H9 (cell line): ENCODE data around the gene PRKCZ. TPM values are rescaled to one million over a fixed set of nuclear protein-coding genes. Genes with fewer than 3 reads are reported as not detected.

Source experiments
- DNase-seq: peaks from one replicate; pipeline ENCODE4 v3.0.0-alpha.2; 2017
- H2AFZ ChIP-seq: one replicate; pipeline ENCODE4 v1.6.1; 2013; ENCODE audit warnings: mild to moderate bottlenecking, low read length, control low read depth, moderate library complexity
- H2AK5ac ChIP-seq: 2 replicates; pipeline ENCODE4 v1.6.1; 2013; ENCODE audit warnings: low read length, control low read depth, mixed read lengths; ENCODE audit not compliant: insufficient read length
- H2BK120ac ChIP-seq: one replicate; pipeline ENCODE4 v1.6.1; 2013; ENCODE audit warnings: low read depth, mild to moderate bottlenecking, low read length, control low read depth, inconsistent platforms; ENCODE audit not compliant: poor library complexity, severe bottlenecking
- H2BK12ac ChIP-seq: 2 replicates; pipeline ENCODE4 v1.6.1; 2013; ENCODE audit warnings: low read length, control low read depth, mixed read lengths, low read depth; ENCODE audit not compliant: insufficient read length
- H2BK15ac ChIP-seq: 2 replicates; pipeline ENCODE4 v1.6.1; 2013; ENCODE audit warnings: low read depth, low read length, control low read depth
- H2BK20ac ChIP-seq: one replicate; pipeline ENCODE4 v1.6.1; 2013; ENCODE audit warnings: low read depth, mild to moderate bottlenecking, low read length, control low read depth, inconsistent platforms; ENCODE audit not compliant: poor library complexity, severe bottlenecking
- H2BK5ac ChIP-seq: 2 replicates; pipeline ENCODE4 v1.6.1; 2013; ENCODE audit warnings: low read length, control low read depth, mixed read lengths; ENCODE audit not compliant: insufficient read length
- H3K14ac ChIP-seq: 2 replicates; pipeline ENCODE4 v1.6.1; 2013; ENCODE audit warnings: low read length, control low read depth; ENCODE audit not compliant: insufficient read depth
- H3K18ac ChIP-seq: 2 replicates; pipeline ENCODE4 v1.6.1; 2013; ENCODE audit warnings: low read depth, mild to moderate bottlenecking, mixed read lengths, low read length, control low read depth; ENCODE audit not compliant: insufficient read length
- H3K23ac ChIP-seq: 2 replicates; pipeline ENCODE4 v1.6.1; 2013; ENCODE audit warnings: low read length, control low read depth, mixed read lengths, low read depth; ENCODE audit not compliant: insufficient read length
- H3K23me2 ChIP-seq: 2 replicates; pipeline ENCODE4 v1.6.1; 2013; ENCODE audit warnings: low read depth, mild to moderate bottlenecking, mixed read lengths, low read length, control low read depth; ENCODE audit not compliant: insufficient read length, poor library complexity, severe bottlenecking
- H3K27ac ChIP-seq: 2 replicates; pipeline ENCODE4 v1.5.1; 2013; ENCODE audit warnings: low read length, control low read depth, mixed read lengths, low read depth; ENCODE audit not compliant: insufficient read length
- H3K27me3 ChIP-seq: 2 replicates; pipeline ENCODE4 v1.6.1; 2013; ENCODE audit warnings: low read length, control low read depth, inconsistent platforms; ENCODE audit not compliant: insufficient read depth
- H3K4ac ChIP-seq: 2 replicates; pipeline ENCODE4 v1.6.1; 2013; ENCODE audit warnings: low read depth, mild to moderate bottlenecking, control low read depth, inconsistent platforms, low read length, moderate library complexity
- H3K4me1 ChIP-seq: 2 replicates; pipeline ENCODE4 v1.6.1; 2013; ENCODE audit warnings: low read length, control low read depth, inconsistent platforms; ENCODE audit not compliant: insufficient read depth
- H3K4me2 ChIP-seq: 2 replicates; pipeline ENCODE4 v1.6.1; 2013; ENCODE audit warnings: low read length, control low read depth, mixed read lengths; ENCODE audit not compliant: insufficient read length, insufficient read depth
- H3K56ac ChIP-seq: 2 replicates; pipeline ENCODE4 v1.6.1; 2013; ENCODE audit warnings: low read depth, mild to moderate bottlenecking, mixed read lengths, low read length, control low read depth; ENCODE audit not compliant: insufficient read length
- H3K79me1 ChIP-seq: 2 replicates; pipeline ENCODE4 v1.6.1; 2013; ENCODE audit warnings: low read depth, mild to moderate bottlenecking, moderate library complexity, low read length, control low read depth, inconsistent platforms; ENCODE audit not compliant: insufficient read depth, poor library complexity, severe bottlenecking
- H3K79me2 ChIP-seq: 2 replicates; pipeline ENCODE4 v1.6.1; 2013; ENCODE audit warnings: low read length, control low read depth, inconsistent platforms; ENCODE audit not compliant: insufficient read depth
- H3K9ac ChIP-seq: 2 replicates; pipeline ENCODE4 v1.6.1; 2013; ENCODE audit warnings: low read length, control low read depth, mixed read lengths; ENCODE audit not compliant: insufficient read length; ENCODE audit errors: extremely low read depth
- H3K9me3 ChIP-seq: one replicate; pipeline ENCODE4 v1.6.1; 2013; ENCODE audit warnings: low read depth, low read length, inconsistent platforms; ENCODE audit not compliant: control insufficient read depth
- H3T11ph ChIP-seq: one replicate; pipeline ENCODE4 v1.6.1; 2013; ENCODE audit warnings: mild to moderate bottlenecking, low read length, control low read depth, inconsistent platforms
- H4K20me1 ChIP-seq: one replicate; pipeline ENCODE4 v1.6.1; 2013; ENCODE audit not compliant: control insufficient read depth, insufficient read length, insufficient read depth
- H4K5ac ChIP-seq: 2 replicates; pipeline ENCODE4 v1.6.1; 2013; ENCODE audit warnings: low read depth, mild to moderate bottlenecking, mixed read lengths, low read length, control low read depth; ENCODE audit not compliant: insufficient read length
- H4K8ac ChIP-seq: replicated peaks from 2 replicates; pipeline ENCODE4 v1.6.1; 2013; ENCODE audit warnings: low read length, control low read depth, mixed read lengths, low read depth; ENCODE audit not compliant: insufficient read length
- H4K91ac ChIP-seq: 2 replicates; pipeline ENCODE4 v1.6.1; 2013; ENCODE audit warnings: low read depth, mild to moderate bottlenecking, moderate library complexity, mixed read lengths, low read length, control low read depth; ENCODE audit not compliant: insufficient read length
- H3K27ac Mint-ChIP-seq, 3 experiments: 2 replicates in 2 of 3; 3 replicates in 1 of 3; pipeline ENCODE4 v1.8.0; 2020 to 2021; ENCODE audit warnings: mixed read lengths in 3 of 3, mild to moderate bottlenecking in 1 of 3, moderate library complexity in 1 of 3
- H3K27me3 Mint-ChIP-seq: 2 replicates; pipeline ENCODE4 v1.8.0; 2021; ENCODE audit warnings: low read depth, mild to moderate bottlenecking, moderate library complexity, mixed read lengths
- H3K36me3 Mint-ChIP-seq, 3 experiments: 2 replicates in 2 of 3; 3 replicates in 1 of 3; pipeline ENCODE4 v1.8.0; 2020 to 2021; ENCODE audit warnings: low read depth in 3 of 3, mixed read lengths in 3 of 3; ENCODE audit not compliant: insufficient read depth in 1 of 3
- H3K4me1 Mint-ChIP-seq, 2 experiments: 2 replicates each; pipeline ENCODE4 v1.8.0; 2020; ENCODE audit warnings: mixed read lengths in 2 of 2
- H3K4me3 Mint-ChIP-seq, 2 experiments: 2 replicates in 1 of 2; 3 replicates in 1 of 2; pipeline ENCODE4 v1.8.0; 2020 to 2021; ENCODE audit warnings: mild to moderate bottlenecking in 2 of 2, mixed read lengths in 2 of 2, moderate library complexity in 1 of 2
- H3K9me3 Mint-ChIP-seq, 2 experiments: 2 replicates in 1 of 2; 3 replicates in 1 of 2; pipeline ENCODE4 v1.8.0; 2020; ENCODE audit warnings: mild to moderate bottlenecking in 2 of 2, mixed read lengths in 2 of 2, moderate library complexity in 1 of 2
- CTCF ChIP-seq: fragments of 200-600 bp; sonication (generic); conservative IDR thresholded peaks from 3 replicates; pipeline ENCODE4 v1.8.0; 2021; ENCODE audit warnings: antibody characterized with exemption, mild to moderate bottlenecking
- WGBS: extraction: QIAGEN DNeasy Blood & Tissue Kit; methylation state at CpG from one replicate; pipeline ENCODE4 v1.1.7; 2013; ENCODE audit warnings: missing lambda C conversion rate, low lambda C conversion rate, mixed read lengths; ENCODE audit not compliant: insufficient read length; ENCODE audit errors: extremely low coverage; 5-methylcytosine and 5-hydroxymethylcytosine counted together
- total RNA-seq: library from RNA; stranded (reverse); gene quantifications from 2 replicates; pipeline ENCODE4 v1.2.1, GENCODE V29; 2021

The PRKCZ gene
- total RNA-seq, 1 experiment from 2014 or later = 48.4 TPM

DNA sequence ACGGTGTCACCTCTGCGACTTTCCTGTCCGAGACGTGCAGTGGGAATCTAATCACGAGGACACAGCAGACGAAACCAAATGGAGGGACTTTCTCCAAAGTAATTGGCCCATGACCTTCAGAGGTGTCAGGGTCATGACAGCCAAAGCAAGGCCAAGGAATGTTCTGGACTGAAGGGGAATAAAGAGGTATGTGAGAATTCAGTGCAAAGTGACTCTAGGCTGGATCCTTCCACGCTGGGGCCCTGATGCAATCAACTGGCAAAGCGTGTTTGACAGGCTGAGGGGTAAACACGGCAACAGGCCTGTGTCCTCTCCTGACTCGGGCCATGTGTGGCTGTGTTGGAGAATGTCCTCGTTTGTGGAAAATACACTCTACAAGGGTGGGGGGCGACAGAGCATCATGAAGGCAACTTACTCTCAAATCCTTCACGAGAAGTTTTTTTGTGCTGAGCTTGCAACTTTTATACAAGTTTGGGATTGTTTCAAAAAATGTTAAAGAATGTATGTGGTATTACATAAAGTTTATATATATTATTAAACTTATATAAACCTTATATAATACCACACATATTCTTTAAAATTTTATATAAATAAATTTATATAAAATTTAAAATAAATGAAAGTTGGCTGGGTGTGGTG lies 48.3 kb upstream of the PRKCZ start:
- H2AK5ac ChIP-seq = no peak overlapping the region
- H2BK15ac ChIP-seq = no peak overlapping the region
- H3K23me2 ChIP-seq = peaks cover 6% of the 10 kb centered on the region
- H2BK120ac ChIP-seq = no peak overlapping the region
- H3K14ac ChIP-seq = 0 out of 2 replicates have a peak overlapping the region, but pooled peaks have one; percentile 46
- DNase-seq = no peak
- no peak overlapping the region for H4K91ac ChIP-seq
- no peak overlapping the region for H2AFZ ChIP-seq
- H4K5ac ChIP-seq = no peak overlapping the region
- Mint-ChIP-seq H3K4me3 (no peak overlapping the region), H3K4me1 (peaks cover 13 to 17% of the 10 kb centered on the region in 2 experiments), H3K36me3 (no peaks in the 10 kb centered on the region), H3K27ac (no peak overlapping the region), H3K27me3 (peaks cover 15% of the 10 kb centered on the region), H3K9me3 (0 out of 5 replicates have a peak, but pooled peaks cover 0 to 3% of the 10 kb centered on the region in 2 experiments)
- H3K4me2 ChIP-seq = no peak overlapping the region
- H3K4ac ChIP-seq = no peak overlapping the region
- H3K4me1 ChIP-seq = no peaks in the 10 kb centered on the region
- no peaks in the 10 kb centered on the region for H3K9me3 ChIP-seq
- WGBS = no CpG with 5 or more reads among the region's 13 CpGs
- no peak overlapping the region for H2BK12ac ChIP-seq
- no peaks in the 10 kb centered on the region for H3K27me3 ChIP-seq
- no peak overlapping the region for H2BK20ac ChIP-seq
- no peak overlapping the region for H3K9ac ChIP-seq
- no peaks in the 10 kb centered on the region for H3K79me1 ChIP-seq
- H3K56ac ChIP-seq = no peak overlapping the region
- no peak for TF ChIP-seq CTCF
- H3T11ph ChIP-seq = no peak overlapping the region
- H3K79me2 ChIP-seq = no peaks in the 10 kb centered on the region
- H3K23ac ChIP-seq = no peak overlapping the region
- no peak overlapping the region for H2BK5ac ChIP-seq
- no peaks in the 10 kb centered on the region for H4K20me1 ChIP-seq
- H4K8ac ChIP-seq = no peak overlapping the region
- no peak overlapping the region for H3K18ac ChIP-seq
- no peak overlapping the region for H3K27ac ChIP-seq
